D341Med (cell line): Measurements from ENCODE around the gene NCF1.
"Not testable (repeated sequence)": the region's sequence is repeated elsewhere in the genome, so short reads cannot be mapped to it uniquely, and the experiment has no call there.

Experiments
- DNase-seq: peaks from one replicate; pipeline ENCODE4 v3.0.0; 2012; ENCODE audit warnings: low spot score

NCF1 gene

GRCh38 chr7:74773760-74774750 is at the start of gene NCF1:
Gene NCF1 (plus strand): TSS chr7:74774011. CDS start chr7:74774032, 21 bp downstream.
- DNase-seq: not testable (repeated sequence)

GRCh38 chr7:74725840-74726239 is 48.0 kb upstream of the NCF1 start:
- DNase-seq: no peak

- no peak for DNase-seq
Observed at GRCh38 chr7:74726309-74727101, 47.3 kb upstream of the NCF1 start.

- DNase-seq: not testable (repeated sequence)
Observed at GRCh38 chr7:74728686-74729085, 45.1 kb upstream of the NCF1 start.

GRCh38 chr7:74730186-74730585 is 43.6 kb upstream of the NCF1 start:
- not testable (repeated sequence) for DNase-seq

GRCh38 chr7:74739974-74740703 is 33.7 kb upstream of the NCF1 start:
- DNase-seq: not testable (repeated sequence)

GRCh38 chr7:74743936-74744557 is 29.8 kb upstream of the NCF1 start:
- DNase-seq: not testable (repeated sequence)

GRCh38 chr7:74753921-74754482 is 19.8 kb upstream of the NCF1 start:
- not testable (repeated sequence) for DNase-seq

- DNase-seq: not testable (repeated sequence)
Observed at GRCh38 chr7:74756673-74757072, 17.1 kb upstream of the NCF1 start.

- DNase-seq: not testable (repeated sequence)
Observed at GRCh38 chr7:74758268-74758667, 15.5 kb upstream of the NCF1 start.

- not testable (repeated sequence) for DNase-seq
Observed at GRCh38 chr7:74758982-74759381, 14.8 kb upstream of the NCF1 start.

GRCh38 chr7:74765205-74765918 is 8.4 kb upstream of the NCF1 start:
- not testable (repeated sequence) for DNase-seq

- not testable (repeated sequence) for DNase-seq
Observed at GRCh38 chr7:74766509-74766908, 7.3 kb upstream of the NCF1 start.

- DNase-seq: not testable (repeated sequence)
Observed at GRCh38 chr7:74766991-74767390, 6.8 kb upstream of the NCF1 start.

GRCh38 chr7:74770062-74770461 is 3.7 kb upstream of the NCF1 start:
- not testable (repeated sequence) for DNase-seq

GRCh38 chr7:74772093-74772492 is 1.7 kb upstream of the NCF1 start:
- not testable (repeated sequence) for DNase-seq

GRCh38 chr7:74775111-74775510 is 1.3 kb downstream of the NCF1 start:
- DNase-seq: not testable (repeated sequence)

GRCh38 chr7:74779053-74779452 is 5.2 kb downstream of the NCF1 start:
- DNase-seq: not testable (repeated sequence)

- DNase-seq: not testable (repeated sequence)
Observed at GRCh38 chr7:74781746-74782145, 7.9 kb downstream of the NCF1 start.

- DNase-seq: not testable (repeated sequence)
Observed at GRCh38 chr7:74783595-74783994, 9.8 kb downstream of the NCF1 start.
